GM12878 (cell line): ENCODE measurements around the gene PLXNA2. TPM values are rescaled to one million over a fixed set of nuclear protein-coding genes. Genes with fewer than 3 reads are reported as not detected.

Experiments
- ATAC-seq: fragments of 200-7000 bp; cut with Tn5 transposase; 3 replicates; pipeline ENCODE4 v1.9.1; 2020; ENCODE audit warnings: mild to moderate bottlenecking, moderate library complexity
- BruUV-seq: library from RNA; stranded (reverse); fragments of 400-500 nt; replicated peaks from 2 replicates; lab custom pipeline; 2021; lab: Mats Ljungman, UMichigan
- CTCF ChIA-PET: fragments of 300-600 bp; sonication (Branson Sonifier 250); formaldehyde crosslinking; extraction: SDS; loops from one replicate; lab custom pipeline; 2021; ENCODE audit warnings: inconsistent platforms; lab: Yijun Ruan, JAX
- POLR2A ChIA-PET: fragments of 350-600 bp; formaldehyde crosslinking; extraction: SDS; loops from one replicate; lab custom pipeline; 2021; ENCODE audit warnings: inconsistent platforms; lab: Charles Lee
- RAD21 ChIA-PET: fragments of 300-600 bp; sonication (Branson Sonifier 250); formaldehyde crosslinking; loops from one replicate; lab custom pipeline; 2023; ENCODE audit warnings: antibody characterized with exemption; ENCODE audit not compliant: unreplicated experiment; lab: Charles Lee
- SMC1A ChIA-PET: fragments of 300-600 bp; sonication (Branson Sonifier 250); formaldehyde crosslinking; loops from one replicate; lab custom pipeline; 2023; ENCODE audit not compliant: unreplicated experiment, uncharacterized antibody; lab: Charles Lee
- DNase-seq: peaks from one replicate; pipeline ENCODE4 v3.0.0-alpha.2; 2011; ENCODE audit warnings: low read depth, low spot score
- FAIRE-seq: peaks from 3 replicates; lab custom pipeline; 2011; peaks lifted over from hg19 to GRCh38; lab: Jason Lieb, UNC
- H2AFZ ChIP-seq: 2 replicates; pipeline ENCODE4 v1.6.0; 2011; ENCODE audit warnings: low read depth, low read length, control low read depth; ENCODE audit not compliant: control insufficient read depth
- H3K27ac ChIP-seq: 2 replicates; pipeline ENCODE4 v1.5.1; 2011; ENCODE audit warnings: control low read depth; ENCODE audit not compliant: control insufficient read depth, insufficient read depth
- H3K27me3 ChIP-seq, 2 experiments: replicated peaks in 1 of 2; 2 replicates each; pipeline versions ENCODE4 v1.6.0 to v1.6.1; 2011; ENCODE audit warnings: low read length in 1 of 2; ENCODE audit not compliant: control insufficient read depth in 2 of 2, insufficient read depth in 2 of 2
- H3K36me3 ChIP-seq, 2 experiments: 2 replicates each; pipeline ENCODE4 v1.5.1; 2011; ENCODE audit warnings: low read length in 1 of 2; ENCODE audit not compliant: control insufficient read depth in 2 of 2, insufficient read depth in 2 of 2
- H3K4me1 ChIP-seq: 2 replicates; pipeline ENCODE4 v1.6.1; 2011; ENCODE audit warnings: mild to moderate bottlenecking, low read length, moderate library complexity, mixed read lengths; ENCODE audit not compliant: control insufficient read depth, insufficient read depth
- H3K4me2 ChIP-seq: 2 replicates; pipeline ENCODE4 v1.6.0; 2011; ENCODE audit warnings: control low read depth; ENCODE audit not compliant: control insufficient read depth, insufficient read depth
- H3K4me3 ChIP-seq: fragments of 200-600 bp; sonication (generic); 2 replicates; pipeline ENCODE4 v1.5.1; 2016
- H3K79me2 ChIP-seq: 2 replicates; pipeline ENCODE4 v1.6.0; 2011; ENCODE audit warnings: low read length; ENCODE audit not compliant: control insufficient read depth, insufficient read depth
- H3K9ac ChIP-seq: 2 replicates; pipeline ENCODE4 v1.8.0; 2011; ENCODE audit warnings: low read length, control low read depth, mixed read lengths; ENCODE audit not compliant: control insufficient read depth, insufficient read depth
- H3K9me3 ChIP-seq: replicated peaks from 3 replicates; pipeline ENCODE4 v1.5.1; 2011; ENCODE audit warnings: mild to moderate bottlenecking, low read length; ENCODE audit not compliant: control insufficient read depth, insufficient read depth
- H4K20me1 ChIP-seq: 2 replicates; pipeline ENCODE4 v1.6.0; 2011; ENCODE audit not compliant: control insufficient read depth, insufficient read depth
- CBX5 ChIP-seq: sonication (generic); IDR thresholded peaks from 2 replicates; pipeline ENCODE4 v1.6.1; 2016; ENCODE audit warnings: low read depth, moderate library complexity, mild to moderate bottlenecking, inconsistent platforms
- CEBPZ ChIP-seq: fragments of 150-350 bp; IDR thresholded peaks from 2 replicates; pipeline ENCODE4 v1.6.1; 2016; ENCODE audit warnings: low read depth, low read length
- CHD1 ChIP-seq: IDR thresholded peaks from 2 replicates; pipeline ENCODE4 v1.6.1; 2012; ENCODE audit warnings: low read depth, low read length, improper control_type of control experiment
- MEF2B ChIP-seq: fragments of 450-650 bp; IDR thresholded peaks from 2 replicates; pipeline ENCODE4 v1.6.1; 2018; ENCODE audit warnings: mild to moderate bottlenecking, moderate library complexity; ENCODE audit not compliant: partially characterized antibody, poor library complexity, severe bottlenecking
- NFYA ChIP-seq: IDR thresholded peaks from 2 replicates; pipeline ENCODE4 v1.6.1; 2011; ENCODE audit warnings: low read depth, mild to moderate bottlenecking, low read length, improper control_type of control experiment, borderline replicate concordance
- RAD51 ChIP-seq: fragments of 450-650 bp; IDR thresholded peaks from 2 replicates; pipeline ENCODE4 v1.6.1; 2016; ENCODE audit warnings: moderate library complexity, mild to moderate bottlenecking, inconsistent platforms
- RB1 ChIP-seq: fragments of 450-650 bp; formaldehyde crosslinking; IDR thresholded peaks from 2 replicates; pipeline ENCODE4 v1.6.1; 2017; ENCODE audit warnings: mild to moderate bottlenecking, borderline replicate concordance
- SIX5 ChIP-seq: IDR thresholded peaks from 2 replicates; pipeline ENCODE4 v1.6.1; 2011; ENCODE audit warnings: mild to moderate bottlenecking, low read depth, low read length, moderate library complexity; ENCODE audit not compliant: severe bottlenecking
- SMAD5 ChIP-seq: IDR thresholded peaks from 2 replicates; pipeline ENCODE4 v1.6.1; 2016; ENCODE audit warnings: antibody characterized with exemption, low read depth
- YBX1 ChIP-seq: fragments of 450-650 bp; IDR thresholded peaks from 2 replicates; pipeline ENCODE4 v1.6.1; 2016; ENCODE audit warnings: antibody characterized with exemption
- YY1 ChIP-seq: IDR thresholded peaks from 2 replicates; pipeline ENCODE4 v1.6.1; 2011; ENCODE audit warnings: low read depth, mild to moderate bottlenecking, low read length
- WGBS: methylation state at CpG from one replicate; pipeline ENCODE4 v1.1.6; 2016; ENCODE audit warnings: low lambda C conversion rate; ENCODE audit not compliant: insufficient replicate concordance, insufficient coverage; ENCODE audit errors: missing lambda C conversion rate; 5-methylcytosine and 5-hydroxymethylcytosine counted together
- in situ Hi-C: fragments of 300-500 bp; cut with MboI; formaldehyde crosslinking; loops from 9 replicates; pipeline ENCODE4 v1.14.3; 2018; ENCODE audit warnings: mixed read lengths
- intact Hi-C: fragments of 100-400 bp; cut with micrococcal nuclease; formaldehyde crosslinking; loops from one replicate; pipeline ENCODE4 v1.14.2; 2022; ENCODE audit not compliant: unreplicated experiment
- polyA plus RNA-seq, 11 experiments: library from polyadenylated mRNA; depleted of rRNA in 4 of 11; unstranded in 6 of 11; stranded (reverse) in 5 of 11; fragments of >200 nt; fragmentation: Nextera tagmentation in 4 of 11; fragmentation: Illumina TruSeq in 1 of 11; extraction: Ambion mirVana in 4 of 11; extraction: Trizol in 1 of 11; gene quantifications; 1 replicate in 1 of 11; 2 replicates in 10 of 11; pipeline versions ENCODE4 v1.2.1 to v1.2.3, GENCODE V29; 2011 to 2016; ENCODE audit warnings: inconsistent platforms in 2 of 11, missing spikeins in 2 of 11, low read depth in 1 of 11
- total RNA-seq, 4 experiments: library from RNA; depleted of rRNA in 3 of 4; stranded (reverse); fragments of >200 nt in 3 of 4; fragmentation: Illumina TruSeq in 1 of 4; extraction: Trizol in 1 of 4; gene quantifications; 2 replicates each; pipeline versions ENCODE4 v1.2.1 to v1.2.3, GENCODE V29; 2013 to 2021
- TF ChIP-seq, protein P1 (sequence below): IDR thresholded peaks from 2 replicates; pipeline ENCODE4 v1.6.1; 2012; ENCODE audit warnings: low read depth, low read length, improper control_type of control experiment

Gene PLXNA2
- total and polyA plus RNA-seq, 10 of the 15 experiments (the other 5 are each of a cell fraction or from before 2014, with no cell fraction given) = under 0.01 to 0.08 (median 0.07) TPM; not detected in 4

DNA sequence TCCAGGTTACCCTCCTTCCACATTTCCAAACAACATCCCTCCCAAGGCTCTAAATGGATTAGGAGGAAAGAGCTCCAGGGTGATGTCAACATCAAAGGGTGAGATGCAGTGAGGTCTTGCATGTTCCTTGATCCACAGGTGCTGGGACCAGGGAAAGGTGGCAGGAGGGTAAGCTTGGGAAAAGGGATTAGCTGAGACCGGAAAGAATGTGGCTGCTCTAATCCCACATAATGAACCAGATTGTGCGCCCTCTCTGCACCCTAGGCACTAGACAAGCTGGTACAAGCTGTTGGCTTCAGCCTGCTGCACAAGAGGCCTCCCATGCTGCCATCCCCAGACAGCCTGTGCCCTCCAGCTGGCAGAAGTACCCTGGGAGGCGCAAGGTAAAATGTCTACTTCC is 34.9 kb downstream of the PLXNA2 start:
- in situ Hi-C loops = no loop called here
- H3K27ac ChIP-seq = no peak overlapping the region
- no peaks in the 10 kb centered on the region for H4K20me1 ChIP-seq
- no TSS peak for BruUV-seq
- ChIA-PET RAD21 (interaction anchor here (1.2 kb wide), 1 partner anchor 77 kb away, joined by 5 read pairs; no protein-coding TSS in a partner anchor), POLR2A (no interaction called here)
- no peak for FAIRE-seq
- TF ChIP-seq SMAD5 (no peak), CEBPZ (no peak), MEF2B (no peak), CBX5 (no peak), YBX1 (no peak), RB1 (no peak), SIX5 (no peak), NFYA (no peak), CHD1 (no peak), RAD51 (no peak), YY1 (no peak)
- TF ChIP-seq, protein P1, sequence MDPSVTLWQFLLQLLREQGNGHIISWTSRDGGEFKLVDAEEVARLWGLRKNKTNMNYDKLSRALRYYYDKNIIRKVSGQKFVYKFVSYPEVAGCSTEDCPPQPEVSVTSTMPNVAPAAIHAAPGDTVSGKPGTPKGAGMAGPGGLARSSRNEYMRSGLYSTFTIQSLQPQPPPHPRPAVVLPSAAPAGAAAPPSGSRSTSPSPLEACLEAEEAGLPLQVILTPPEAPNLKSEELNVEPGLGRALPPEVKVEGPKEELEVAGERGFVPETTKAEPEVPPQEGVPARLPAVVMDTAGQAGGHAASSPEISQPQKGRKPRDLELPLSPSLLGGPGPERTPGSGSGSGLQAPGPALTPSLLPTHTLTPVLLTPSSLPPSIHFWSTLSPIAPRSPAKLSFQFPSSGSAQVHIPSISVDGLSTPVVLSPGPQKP = no peak
- TF ChIP-seq, all 136 proteins: peak for 0
- H3K4me1 ChIP-seq = no peaks in the 10 kb centered on the region
- no peaks in the 10 kb centered on the region for H3K36me3 ChIP-seq
- no peak overlapping the region for H2AFZ ChIP-seq
- ATAC-seq = no peak
- intact Hi-C loops = no loop called here
- H3K4me2 ChIP-seq = no peak overlapping the region
- CTCF ChIA-PET = interaction anchor here (0.6 to 1.2 kb wide), 3 partner anchors 12 to 106 kb away, joined by 3 to 4 read pairs (median 3); no protein-coding TSS in a partner anchor
- H3K4me3 ChIP-seq = no peak overlapping the region
- DNase-seq = no peak
- SMC1A ChIA-PET = interaction anchor here (0.9 to 1.0 kb wide), 2 partner anchors 9 to 353 kb away, joined by 3 read pairs; no protein-coding TSS in a partner anchor
- H3K27me3 ChIP-seq = no peaks in the 10 kb centered on the region; a peak in 2 of 4 replicates
- no peaks in the 10 kb centered on the region for H3K9me3 ChIP-seq
- H3K9ac ChIP-seq = no peak overlapping the region
- H3K79me2 ChIP-seq = no peaks in the 10 kb centered on the region
- WGBS = 54% methylated on average over 3 of the region's 3 CpGs
